Neural progenitor cell (in vitro differentiated cells): ENCODE data around the gene PPP6C. TPM values are rescaled to one million over a fixed set of nuclear protein-coding genes. Genes with fewer than 3 reads are reported as not detected.

ENCODE experiments used
- DNase-seq: peaks from one replicate; pipeline ENCODE4 v3.0.0-alpha.2; 2016; ENCODE audit warnings: low spot score
- H2AFZ ChIP-seq: fragments of 200-600 bp; sonication (generic); replicated peaks from 2 replicates; pipeline ENCODE4 v1.6.1; 2016; ENCODE audit warnings: antibody characterized with exemption
- H3F3A ChIP-seq: fragments of 200-600 bp; sonication (generic); 2 replicates; pipeline ENCODE4 v1.6.1; 2016; ENCODE audit warnings: antibody characterized with exemption, low read depth
- H3K27ac ChIP-seq: fragments of 200-600 bp; sonication (generic); 2 replicates; pipeline ENCODE4 v1.5.1; 2016; ENCODE audit warnings: mild to moderate bottlenecking
- H3K27me3 ChIP-seq: fragments of 200-600 bp; sonication (generic); 2 replicates; pipeline ENCODE4 v1.6.1; 2016; ENCODE audit warnings: mild to moderate bottlenecking, moderate library complexity
- H3K36me3 ChIP-seq: fragments of 200-600 bp; sonication (generic); 2 replicates; pipeline ENCODE4 v1.5.1; 2016
- H3K4me1 ChIP-seq: fragments of 200-600 bp; sonication (generic); 2 replicates; pipeline ENCODE4 v1.6.1; 2016; ENCODE audit warnings: mixed run types
- H3K4me2 ChIP-seq: fragments of 200-600 bp; sonication (generic); 2 replicates; pipeline ENCODE4 v1.6.1; 2016
- H3K4me3 ChIP-seq: fragments of 200-600 bp; sonication (generic); 2 replicates; pipeline ENCODE4 v1.5.1; 2016
- H3K79me2 ChIP-seq: fragments of 200-600 bp; sonication (generic); 2 replicates; pipeline ENCODE4 v1.6.1; 2016; ENCODE audit warnings: low read depth
- H3K9ac ChIP-seq: fragments of 200-600 bp; sonication (generic); 2 replicates; pipeline ENCODE4 v1.6.1; 2016
- H3K9me3 ChIP-seq: fragments of 200-600 bp; sonication (generic); 2 replicates; pipeline ENCODE4 v1.5.1; 2016; ENCODE audit warnings: low read depth
- H4K20me1 ChIP-seq: fragments of 200-600 bp; sonication (generic); 2 replicates; pipeline ENCODE4 v1.6.1; 2016; ENCODE audit warnings: low read depth
- H3K27ac Mint-ChIP-seq: 3 replicates; pipeline ENCODE4 v1.8.0; 2021; ENCODE audit warnings: mixed read lengths
- H3K27me3 Mint-ChIP-seq: 2 replicates; pipeline ENCODE4 v1.8.0; 2022; ENCODE audit warnings: low read depth, mild to moderate bottlenecking, inconsistent platforms, moderate library complexity, mixed read lengths; ENCODE audit not compliant: insufficient read depth
- H3K36me3 Mint-ChIP-seq: 3 replicates; pipeline ENCODE4 v1.8.0; 2021; ENCODE audit warnings: mixed read lengths
- H3K4me1 Mint-ChIP-seq: 3 replicates; pipeline ENCODE4 v1.8.0; 2021; ENCODE audit warnings: mixed read lengths
- H3K4me3 Mint-ChIP-seq: 3 replicates; pipeline ENCODE4 v1.8.0; 2021; ENCODE audit warnings: mild to moderate bottlenecking, moderate library complexity, mixed read lengths
- H3K9me3 Mint-ChIP-seq: 3 replicates; pipeline ENCODE4 v1.8.0; 2020; ENCODE audit warnings: mixed read lengths
- CTCF ChIP-seq: fragments of 200-600 bp; sonication (generic); IDR thresholded peaks from 2 replicates; pipeline ENCODE4 v1.5.1; 2017; ENCODE audit warnings: antibody characterized with exemption, mild to moderate bottlenecking
- EZH2 ChIP-seq: fragments of 200-600 bp; sonication (generic); IDR thresholded peaks from 2 replicates; pipeline ENCODE4 v1.6.1; 2017; ENCODE audit warnings: antibody characterized with exemption, mild to moderate bottlenecking, moderate library complexity
- EZH2phosphoT487 ChIP-seq: fragments of 200-600 bp; sonication (generic); IDR thresholded peaks from 2 replicates; pipeline ENCODE4 v1.6.1; 2017; ENCODE audit warnings: antibody characterized with exemption
- total RNA-seq: library from RNA; depleted of rRNA; stranded (reverse); fragments of >200 nt; gene quantifications from 2 replicates; pipeline ENCODE4 v1.2.3, GENCODE V29; 2015; ENCODE audit warnings: low replicate concordance

The PPP6C gene
- total RNA-seq, 1 donor from 2014 or later: 61.7 TPM

GRCh38 chr9:125177888-125178287 is 11.7 kb downstream of the PPP6C start:
- peaks cover 35% of the 10 kb centered on the region for H4K20me1 ChIP-seq

DNA sequence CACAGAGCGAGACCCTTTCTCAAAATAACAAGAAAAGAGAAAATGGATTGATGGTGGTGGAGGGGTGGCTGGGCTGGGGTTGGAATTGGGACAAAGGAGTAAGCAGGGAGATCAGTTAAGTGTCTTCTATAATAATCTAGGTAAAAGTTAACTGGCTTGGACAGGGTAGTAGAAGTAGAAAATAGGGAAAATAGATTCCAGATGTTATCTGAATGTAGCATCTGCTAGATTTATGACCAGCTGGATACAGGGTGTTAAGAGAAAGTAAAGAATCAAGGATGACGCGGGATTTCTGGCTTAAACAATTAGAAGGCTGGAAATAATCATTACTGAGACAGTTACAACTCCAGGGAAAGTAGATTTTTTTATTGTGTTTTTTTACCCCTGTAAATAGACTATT is 13.0 kb downstream of the PPP6C start:
- no peaks in the 10 kb centered on the region for H3K27me3 ChIP-seq
- Mint-ChIP-seq H3K36me3 (peaks cover 23% of the 10 kb centered on the region), H3K4me3 (no peak overlapping the region), H3K27ac (no peak overlapping the region), H3K4me1 (peaks cover 4% of the 10 kb centered on the region), H3K9me3 (peaks cover 4% of the 10 kb centered on the region), H3K27me3 (no peaks in the 10 kb centered on the region)
- H3K9me3 ChIP-seq: no peaks in the 10 kb centered on the region
- no peak overlapping the region for H3K27ac ChIP-seq
- peaks cover 26% of the 10 kb centered on the region for H4K20me1 ChIP-seq
- no peak overlapping the region for H3K4me3 ChIP-seq
- no peak overlapping the region for H3K4me2 ChIP-seq
- TF ChIP-seq CTCF (no peak), EZH2 (no peak), EZH2phosphoT487 (no peak)
- no peak for DNase-seq
- H3K9ac ChIP-seq: no peak overlapping the region
- peaks cover 99% of the 10 kb centered on the region for H3K79me2 ChIP-seq
- peaks cover 16% of the 10 kb centered on the region for H3F3A ChIP-seq
- H2AFZ ChIP-seq: no peak overlapping the region
- no peaks in the 10 kb centered on the region for H3K36me3 ChIP-seq
- no peaks in the 10 kb centered on the region for H3K4me1 ChIP-seq

More at GRCh38 chr9:125177888-125178287, 11.7 kb downstream of the PPP6C start:
- Mint-ChIP-seq H3K36me3 (peaks cover 22% of the 10 kb centered on the region), H3K9me3 (peaks cover 4% of the 10 kb centered on the region), H3K4me3 (no peak overlapping the region), H3K27ac (no peak overlapping the region), H3K27me3 (no peaks in the 10 kb centered on the region), H3K4me1 (peaks cover 4% of the 10 kb centered on the region)
- Histone ChIP-seq H3F3A (peaks cover 16% of the 10 kb centered on the region), H3K27ac (no peak overlapping the region), H2AFZ (no peak overlapping the region), H3K27me3 (no peaks in the 10 kb centered on the region), H3K9me3 (no peaks in the 10 kb centered on the region), H3K4me2 (no peak overlapping the region), H3K79me2 (peaks cover 99% of the 10 kb centered on the region), H3K36me3 (no peaks in the 10 kb centered on the region), H3K9ac (no peak overlapping the region), H3K4me3 (no peak overlapping the region), H3K4me1 (no peaks in the 10 kb centered on the region)
- DNase-seq: no peak
- TF ChIP-seq EZH2phosphoT487 (no peak), CTCF (no peak), EZH2 (no peak)

GRCh38 chr9:125172031-125172755 is 17.4 kb downstream of the PPP6C start:
- no peaks in the 10 kb centered on the region for H3K4me1 ChIP-seq
- no peaks in the 10 kb centered on the region for H3K9me3 ChIP-seq
- H3K4me3 Mint-ChIP-seq: no peak overlapping the region
- peaks cover 17% of the 10 kb centered on the region for H3K36me3 Mint-ChIP-seq
- H3K4me1 Mint-ChIP-seq: peaks cover 4% of the 10 kb centered on the region
- no peak overlapping the region for H3K4me3 ChIP-seq
- peak overlapping the region; percentile 24 for H3K27ac Mint-ChIP-seq
- H3K9me3 Mint-ChIP-seq: no peaks in the 10 kb centered on the region
- peaks cover 71% of the 10 kb centered on the region for H3K79me2 ChIP-seq
- H2AFZ ChIP-seq: no peak overlapping the region
- H3K36me3 ChIP-seq: peaks cover 7% of the 10 kb centered on the region
- TF ChIP-seq EZH2phosphoT487 (no peak), EZH2 (no peak), CTCF (no peak)
- H3K27me3 ChIP-seq: no peaks in the 10 kb centered on the region
- no peaks in the 10 kb centered on the region for H3K27me3 Mint-ChIP-seq
- DNase-seq: no peak
- H3K4me2 ChIP-seq: no peak overlapping the region
- H3K9ac ChIP-seq: no peak overlapping the region
- H3K27ac ChIP-seq: no peak overlapping the region
- peaks cover 9% of the 10 kb centered on the region for H3F3A ChIP-seq
- H4K20me1 ChIP-seq: peaks cover 10% of the 10 kb centered on the region
